B cell (primary cell): ENCODE data around the gene MMS19. TPM values are rescaled to one million over a fixed set of nuclear protein-coding genes. Genes with fewer than 3 reads are reported as not detected.

Experiments
- ATAC-seq: fragments of 200-7000 bp; cut with Tn5 transposase; one replicate; pipeline ENCODE4 v1.10.0; 2021; ENCODE audit warnings: low read depth, mild to moderate bottlenecking, moderate number of reproducible peaks, moderate library complexity
- CTCF ChIA-PET: fragments of 350-600 bp; sonication (Branson Sonifier 250); formaldehyde crosslinking; loops from one replicate; lab custom pipeline; 2021; ENCODE audit warnings: antibody characterized with exemption, inconsistent platforms; lab: Charles Lee
- POLR2A ChIA-PET: fragments of 350-600 bp; sonication (Branson Sonifier 250); formaldehyde crosslinking; loops from one replicate; lab custom pipeline; 2021; ENCODE audit warnings: antibody characterized with exemption; lab: Charles Lee
- DNase-seq: peaks from one replicate; pipeline ENCODE4 v3.0.0; 2013
- H2AFZ ChIP-seq: 2 replicates; pipeline ENCODE4 v1.6.1; 2012; ENCODE audit warnings: mild to moderate bottlenecking, low read depth, low read length; ENCODE audit not compliant: insufficient read depth, poor library complexity, severe bottlenecking
- H3K27ac ChIP-seq, 2 donors: 1 replicate in 1 of 2; 2 replicates in 1 of 2; pipeline ENCODE4 v1.5.1; 2012 to 2013; ENCODE audit warnings: low read length in 2 of 2, mild to moderate bottlenecking in 2 of 2, moderate library complexity in 1 of 2
- H3K27me3 ChIP-seq, 4 experiments: fragments of 200-600 bp in 1 of 4; sonication (generic) in 1 of 4; replicated peaks in 1 of 4; 1 replicate in 2 of 4; 2 replicates in 2 of 4; pipeline versions ENCODE4 v1.6.1 to v1.7.0; 2013 to 2016; ENCODE audit warnings: low read length in 3 of 4, mild to moderate bottlenecking in 2 of 4, mixed read lengths in 1 of 4, moderate library complexity in 1 of 4; ENCODE audit not compliant: insufficient read depth in 4 of 4, control insufficient read depth in 3 of 4; ENCODE audit errors: control extremely low read depth in 1 of 4
- H3K36me3 ChIP-seq, 2 experiments: replicated peaks in 1 of 2; 1 replicate in 1 of 2; 2 replicates in 1 of 2; pipeline versions ENCODE4 v1.6.1 to v1.7.1; 2013; ENCODE audit warnings: low read length in 1 of 2; ENCODE audit not compliant: insufficient read depth in 2 of 2, control insufficient read depth in 1 of 2; ENCODE audit errors: control extremely low read depth in 1 of 2, extremely low read depth in 1 of 2
- H3K4me1 ChIP-seq, 2 donors: fragments of 200-600 bp in 1 of 2; sonication (generic) in 1 of 2; 1 replicate in 1 of 2; 2 replicates in 1 of 2; pipeline versions ENCODE4 v1.5.1 to v1.6.1; 2013 to 2017; ENCODE audit warnings: low read length in 2 of 2; ENCODE audit not compliant: control insufficient read depth in 2 of 2, insufficient read depth in 2 of 2
- H3K4me2 ChIP-seq: replicated peaks from 2 replicates; pipeline ENCODE3; 2012; ENCODE audit warnings: mild to moderate bottlenecking, low read depth, low read length; ENCODE audit not compliant: poor library complexity, severe bottlenecking
- H3K4me3 ChIP-seq, 5 experiments: fragments of 200-600 bp in 1 of 5; sonication (generic) in 1 of 5; 1 replicate in 3 of 5; 2 replicates in 2 of 5; pipeline versions ENCODE4 v1.5.1 to v1.7.0; 2011 to 2016; ENCODE audit warnings: low read length in 4 of 5, mild to moderate bottlenecking in 4 of 5, low read depth in 2 of 5, control low read depth in 1 of 5, moderate library complexity in 1 of 5; ENCODE audit not compliant: insufficient read depth in 1 of 5; ENCODE audit errors: control extremely low read depth in 1 of 5, extremely low read depth in 1 of 5
- H3K79me2 ChIP-seq: fragments of 200-600 bp; sonication (generic); one replicate; pipeline ENCODE4 v1.6.0; 2016; ENCODE audit warnings: low read length; ENCODE audit not compliant: control insufficient read depth, insufficient read depth
- H3K9ac ChIP-seq: fragments of 200-600 bp; sonication (generic); 2 replicates; pipeline ENCODE4 v1.6.1; 2017; ENCODE audit warnings: mild to moderate bottlenecking, low read length, moderate library complexity
- H3K9me3 ChIP-seq, 3 donors: one replicate each; pipeline versions ENCODE4 v1.6.1 to v1.7.1; 2013; ENCODE audit warnings: low read length in 2 of 3; ENCODE audit not compliant: control insufficient read depth in 2 of 3, insufficient read depth in 1 of 3; ENCODE audit errors: control extremely low read depth in 1 of 3
- H4K20me1 ChIP-seq: 2 replicates; pipeline ENCODE4 v1.6.0; 2012; ENCODE audit warnings: mild to moderate bottlenecking, low read length; ENCODE audit not compliant: insufficient read depth, control insufficient read depth, poor library complexity, severe bottlenecking
- H3K27ac Mint-ChIP-seq: one replicate; pipeline ENCODE4 v1.8.0; 2021; ENCODE audit warnings: mixed read lengths
- H3K27me3 Mint-ChIP-seq: one replicate; pipeline ENCODE4 v1.8.0; 2021; ENCODE audit warnings: mixed read lengths
- H3K4me1 Mint-ChIP-seq: one replicate; pipeline ENCODE4 v1.8.0; 2021; ENCODE audit warnings: mixed read lengths
- H3K4me3 Mint-ChIP-seq: one replicate; pipeline ENCODE4 v1.8.0; 2021; ENCODE audit warnings: mixed read lengths
- H3K9me3 Mint-ChIP-seq: one replicate; pipeline ENCODE4 v1.8.0; 2022; ENCODE audit warnings: mixed read lengths; ENCODE audit not compliant: insufficient read depth
- EZH2 ChIP-seq: IDR thresholded peaks from 2 replicates; pipeline ENCODE4 v1.6.1; 2012; ENCODE audit warnings: borderline replicate concordance, low read depth, mild to moderate bottlenecking, moderate library complexity, low read length; ENCODE audit not compliant: insufficient read depth, poor library complexity, severe bottlenecking
- WGBS: methylation state at CpG from one replicate; pipeline ENCODE4 v1.1.5; 2013; ENCODE audit warnings: missing lambda C conversion rate; ENCODE audit not compliant: insufficient coverage; 5-methylcytosine and 5-hydroxymethylcytosine counted together
- intact Hi-C: fragments of 100-400 bp; cut with micrococcal nuclease; formaldehyde crosslinking; loops from one replicate; pipeline ENCODE4 v1.10.0; 2022
- polyA plus RNA-seq: library from polyadenylated mRNA; depleted of rRNA; stranded (reverse); fragments of >200 nt; gene quantifications from 2 replicates; pipeline ENCODE4 v1.2.3, GENCODE V29; 2012
- total RNA-seq, 2 donors: library from RNA; stranded (reverse); fragments of 120-200 nt in 1 of 2; gene quantifications; 1 replicate in 1 of 2; 2 replicates in 1 of 2; pipeline versions ENCODE4 v1.2.3 to v1.2.4, GENCODE V29; 2013 to 2022
- TF ChIP-seq, protein P1 (sequence below): fragments of 200-600 bp; IDR thresholded peaks from one replicate; pipeline ENCODE4 v1.8.0; 2022; ENCODE audit warnings: antibody characterized with exemption, mild to moderate bottlenecking

The MMS19 gene
- total and polyA plus RNA-seq, 2 donors (not counting 1 experiment from before 2014, with no cell fraction given): 82.1 to 102 TPM

DNA sequence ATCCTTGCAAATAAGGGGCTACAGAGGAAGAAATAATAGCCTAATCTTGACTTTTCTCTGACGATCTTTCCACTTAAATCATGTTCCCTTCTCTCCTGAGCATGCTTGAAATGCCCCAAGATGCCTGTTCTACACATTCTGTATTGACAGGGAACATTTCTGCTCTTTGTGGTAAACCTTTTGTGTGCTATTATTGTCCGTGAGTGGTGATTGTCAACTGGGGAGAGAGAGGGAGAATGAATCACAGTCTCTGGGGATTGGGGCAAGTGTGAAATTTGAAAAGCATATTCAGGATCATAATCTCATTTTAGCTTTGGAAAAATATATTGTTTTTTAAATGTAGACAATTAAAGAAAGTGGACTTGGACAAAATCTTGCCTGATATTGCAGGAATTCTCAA is 21.1 kb upstream of the MMS19 start:
- Mint-ChIP-seq H3K4me3 (no peak overlapping the region), H3K27me3 (peaks cover 31% of the 10 kb centered on the region), H3K27ac (no peak overlapping the region), H3K4me1 (no peaks in the 10 kb centered on the region), H3K9me3 (no peaks in the 10 kb centered on the region)
- intact Hi-C loops: no loop called here
- no peaks in the 10 kb centered on the region for H3K79me2 ChIP-seq
- CTCF ChIA-PET: no interaction called here
- no peak for DNase-seq
- H3K27ac ChIP-seq: no peak overlapping the region
- no peak for TF ChIP-seq EZH2
- TF ChIP-seq, protein P1, sequence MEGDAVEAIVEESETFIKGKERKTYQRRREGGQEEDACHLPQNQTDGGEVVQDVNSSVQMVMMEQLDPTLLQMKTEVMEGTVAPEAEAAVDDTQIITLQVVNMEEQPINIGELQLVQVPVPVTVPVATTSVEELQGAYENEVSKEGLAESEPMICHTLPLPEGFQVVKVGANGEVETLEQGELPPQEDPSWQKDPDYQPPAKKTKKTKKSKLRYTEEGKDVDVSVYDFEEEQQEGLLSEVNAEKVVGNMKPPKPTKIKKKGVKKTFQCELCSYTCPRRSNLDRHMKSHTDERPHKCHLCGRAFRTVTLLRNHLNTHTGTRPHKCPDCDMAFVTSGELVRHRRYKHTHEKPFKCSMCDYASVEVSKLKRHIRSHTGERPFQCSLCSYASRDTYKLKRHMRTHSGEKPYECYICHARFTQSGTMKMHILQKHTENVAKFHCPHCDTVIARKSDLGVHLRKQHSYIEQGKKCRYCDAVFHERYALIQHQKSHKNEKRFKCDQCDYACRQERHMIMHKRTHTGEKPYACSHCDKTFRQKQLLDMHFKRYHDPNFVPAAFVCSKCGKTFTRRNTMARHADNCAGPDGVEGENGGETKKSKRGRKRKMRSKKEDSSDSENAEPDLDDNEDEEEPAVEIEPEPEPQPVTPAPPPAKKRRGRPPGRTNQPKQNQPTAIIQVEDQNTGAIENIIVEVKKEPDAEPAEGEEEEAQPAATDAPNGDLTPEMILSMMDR: no peak
- no peak for ATAC-seq
- H3K27me3 ChIP-seq: peaks cover 0 to 21% (median under 1%) of the 10 kb centered on the region in 4 experiments
- no peak overlapping the region for H3K4me2 ChIP-seq
- H2AFZ ChIP-seq: no peak overlapping the region
- no peak overlapping the region for H3K9ac ChIP-seq
- H3K4me3 ChIP-seq: no peak overlapping the region
- no peaks in the 10 kb centered on the region for H3K36me3 ChIP-seq
- no peaks in the 10 kb centered on the region for H3K4me1 ChIP-seq
- no peaks in the 10 kb centered on the region for H4K20me1 ChIP-seq
- H3K9me3 ChIP-seq: no peaks in the 10 kb centered on the region
- POLR2A ChIA-PET: no interaction called here
- WGBS: 80% methylated on average over 1 of the region's 2 CpGs

DNA sequence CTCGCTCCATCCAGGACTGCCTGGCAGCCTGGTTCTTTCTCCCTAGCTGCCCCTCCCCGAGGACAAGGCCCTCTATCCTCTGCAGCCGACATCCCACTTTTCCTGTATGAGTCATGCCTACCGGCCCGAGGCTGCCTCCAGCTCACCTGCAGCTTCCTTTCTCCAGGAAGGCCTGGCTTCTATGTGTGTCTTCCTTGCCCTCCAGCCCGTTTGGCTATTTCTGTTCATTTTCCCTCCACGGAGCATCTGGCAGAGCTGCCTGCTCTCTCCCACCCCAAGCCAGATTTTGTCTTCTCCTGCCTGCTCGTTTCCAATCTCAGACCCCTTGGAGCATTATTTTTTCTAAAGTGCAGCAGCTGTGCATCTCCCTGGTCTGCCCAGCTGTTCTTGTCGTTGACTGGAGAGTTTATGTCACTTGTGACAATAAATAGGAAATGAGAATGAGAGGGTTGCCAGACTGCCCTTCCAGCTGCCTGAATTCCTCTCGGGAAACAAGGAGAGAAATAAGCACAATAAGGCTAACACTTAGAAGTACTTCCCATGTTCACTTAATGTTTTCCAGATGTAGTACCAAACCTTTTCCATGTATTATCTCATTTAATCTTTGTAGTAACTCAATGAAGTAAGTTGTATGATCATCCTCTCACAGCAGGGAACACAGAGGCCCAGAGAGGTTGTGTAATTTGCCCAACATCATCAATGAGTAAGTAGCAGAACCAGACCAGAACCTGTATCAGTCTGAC is 20.2 kb upstream of the MMS19 start:
- Histone ChIP-seq H3K9me3 (no peaks in the 10 kb centered on the region), H3K79me2 (no peaks in the 10 kb centered on the region), H3K27ac (no peak overlapping the region), H3K4me2 (no peak overlapping the region), H4K20me1 (no peaks in the 10 kb centered on the region), H3K4me1 (no peaks in the 10 kb centered on the region), H2AFZ (no peak overlapping the region), H3K36me3 (no peaks in the 10 kb centered on the region), H3K4me3 (no peak overlapping the region), H3K9ac (no peak overlapping the region), H3K27me3 (peaks cover 0 to 21% (median under 1%) of the 10 kb centered on the region in 4 experiments)
- H3K4me3 Mint-ChIP-seq: no peak overlapping the region
- H3K27ac Mint-ChIP-seq: no peak overlapping the region
- ChIA-PET CTCF (no interaction called here), POLR2A (no interaction called here)
- intact Hi-C loops: no loop called here
- DNase-seq: no peak
- peaks cover 29% of the 10 kb centered on the region for H3K27me3 Mint-ChIP-seq
- H3K4me1 Mint-ChIP-seq: no peaks in the 10 kb centered on the region
- ATAC-seq: no peak
- TF ChIP-seq, protein P1: no peak
- no peak for TF ChIP-seq EZH2
- WGBS: 41% methylated on average over 9 of the region's 10 CpGs
- no peaks in the 10 kb centered on the region for H3K9me3 Mint-ChIP-seq
